GM12891 (cell line): ENCODE measurements around the gene FUT8.
"Not testable (repeated sequence)": the region's sequence is repeated elsewhere in the genome, so short reads cannot be mapped to it uniquely, and the experiment has no call there.

ENCODE experiments used
- DNase-seq: peaks from one replicate; pipeline ENCODE4 v3.0.0; 2011; ENCODE audit warnings: low spot score; ENCODE audit not compliant: insufficient read length
- FAIRE-seq: peaks from 2 replicates; lab custom pipeline; 2011; peaks lifted over from hg19 to GRCh38; lab: Jason Lieb, UNC
- PAX5 ChIP-seq: IDR thresholded peaks from 2 replicates; pipeline ENCODE4 v1.6.1; 2011; ENCODE audit warnings: low read length, moderate library complexity, mild to moderate bottlenecking; ENCODE audit not compliant: insufficient read depth, severe bottlenecking
- POLR2A ChIP-seq: IDR thresholded peaks from 2 replicates; pipeline ENCODE4 v1.6.1; 2011; ENCODE audit warnings: low read depth, low read length, control low read depth
- POLR2AphosphoS5 ChIP-seq: IDR thresholded peaks from 2 replicates; pipeline ENCODE4 v1.6.1; 2011; ENCODE audit warnings: low read depth, low read length, control low read depth
- POU2F2 ChIP-seq: IDR thresholded peaks from 2 replicates; pipeline ENCODE4 v1.6.1; 2011; ENCODE audit warnings: low read depth, mild to moderate bottlenecking, control low read depth, low read length, moderate library complexity
- SPI1 ChIP-seq: IDR thresholded peaks from 2 replicates; pipeline ENCODE4 v1.6.1; 2011; ENCODE audit warnings: low read depth, low read length, control low read depth
- TAF1 ChIP-seq: IDR thresholded peaks from 2 replicates; pipeline ENCODE4 v1.6.1; 2011; ENCODE audit warnings: low read depth, low read length, control low read depth

FUT8 gene

GRCh38 chr14:65413739-65414045 lies 1.2 kb downstream of the FUT8 start:
- no peak for DNase-seq
- TF ChIP-seq POU2F2 (no peak), PAX5 (no peak), POLR2AphosphoS5 (0 out of 2 replicates have a peak, but pooled peaks have one; percentile 2)
- FAIRE-seq, result no peak

- no peak for TF ChIP-seq POU2F2
- TF ChIP-seq TAF1, result no peak
- TF ChIP-seq POLR2AphosphoS5, result no peak
- TF ChIP-seq SPI1, result no peak
- no peak for TF ChIP-seq POLR2A
- no peak for TF ChIP-seq PAX5
- DNase-seq, result no peak
- FAIRE-seq, result no peak
Measured at GRCh38 chr14:65414961-65415589, 2.5 kb downstream of the FUT8 start.

- DNase-seq, result no peak
- TF ChIP-seq POU2F2 (no peak), PAX5 (no peak), SPI1 (no peak), TAF1 (no peak), POLR2A (no peak), POLR2AphosphoS5 (no peak)
- FAIRE-seq, result no peak
Measured at GRCh38 chr14:65415613-65416012, 3.1 kb downstream of the FUT8 start.

DNA sequence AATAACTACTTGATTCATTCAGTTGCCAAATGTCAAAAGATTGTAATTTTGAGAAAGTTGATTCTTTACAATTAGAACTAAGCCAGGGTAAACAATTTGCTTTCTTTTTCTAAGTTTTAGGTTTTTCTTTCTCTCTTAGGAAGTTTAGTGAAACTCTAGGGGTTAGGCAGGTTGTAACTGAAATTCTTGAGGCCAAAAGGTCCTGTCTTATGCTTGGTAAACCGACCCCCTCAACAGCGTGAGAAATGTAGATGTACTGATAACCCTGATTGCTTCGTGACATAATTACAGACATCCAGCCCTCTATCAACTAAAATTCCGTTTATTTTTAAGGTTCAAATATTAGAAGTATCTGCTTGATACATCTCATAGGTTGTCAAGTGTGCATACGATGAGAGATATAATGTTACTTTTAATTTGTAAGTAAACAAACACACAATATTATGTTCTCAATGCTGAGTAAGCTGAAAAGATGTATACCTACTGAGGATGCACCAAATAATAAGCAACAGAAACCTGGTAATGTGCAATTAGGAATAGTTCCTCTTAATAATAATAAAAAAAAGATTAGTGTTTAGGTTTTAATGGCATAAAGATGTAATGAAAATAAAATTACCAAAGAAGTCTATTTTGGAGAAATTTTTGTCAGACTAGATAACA lies 7.2 kb downstream of the FUT8 start:
- peak; percentile 20 for FAIRE-seq
- DNase-seq, result no peak
- no peak for TF ChIP-seq POU2F2
- no peak for TF ChIP-seq POLR2AphosphoS5
- no peak for TF ChIP-seq POLR2A
- TF ChIP-seq PAX5, result no peak
- no peak for TF ChIP-seq TAF1
- no peak for TF ChIP-seq SPI1

DNA sequence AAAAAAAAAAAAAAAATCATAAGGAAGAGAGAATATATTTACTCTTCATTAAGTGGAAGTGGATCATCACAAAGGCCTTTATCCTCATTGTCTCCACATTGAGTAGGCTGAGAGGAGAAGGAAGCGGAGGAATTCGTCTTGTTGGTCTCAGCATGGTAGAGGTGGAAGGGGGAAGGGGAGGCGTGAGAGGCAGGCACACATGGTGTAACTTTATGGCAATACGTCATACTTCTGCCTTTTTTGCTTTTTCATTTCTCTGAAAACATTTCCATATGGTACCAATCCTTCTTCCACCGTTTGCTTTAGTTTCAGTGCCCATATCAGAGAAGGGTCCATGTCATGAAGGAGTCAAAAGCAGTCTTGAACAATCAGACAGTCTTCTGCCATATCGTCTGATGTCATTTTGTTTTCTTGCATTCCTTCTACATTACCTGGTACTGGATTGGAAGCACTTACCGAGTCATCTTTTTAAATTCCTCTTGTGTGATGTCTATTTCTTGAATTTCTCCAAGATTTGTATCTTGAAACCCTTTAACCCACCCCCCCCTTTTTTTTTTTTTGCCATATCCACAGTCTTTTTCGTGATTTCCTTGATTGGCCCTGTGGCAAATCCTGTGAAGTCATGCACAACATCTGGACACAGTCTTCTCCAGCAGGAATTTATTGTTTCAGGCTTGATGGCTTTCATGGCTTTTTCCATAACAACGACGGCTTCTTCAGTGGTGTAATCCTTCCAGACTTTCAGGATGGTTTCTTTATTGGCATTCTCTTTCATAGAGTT lies 8.9 kb downstream of the FUT8 start:
- TF ChIP-seq POLR2AphosphoS5 (no peak), POLR2A (no peak), POU2F2 (no peak), PAX5 (no peak), TAF1 (no peak), SPI1 (no peak)
- DNase-seq (no peak), FAIRE-seq (peak; percentile 26)

- FAIRE-seq (no peak), DNase-seq (no peak)
- no peak for TF ChIP-seq TAF1
- no peak for TF ChIP-seq POLR2AphosphoS5
- TF ChIP-seq PAX5, result no peak
- TF ChIP-seq SPI1, result no peak
- no peak for TF ChIP-seq POU2F2
- TF ChIP-seq POLR2A, result no peak
Measured at GRCh38 chr14:65422088-65422834, 9.7 kb downstream of the FUT8 start.

DNA sequence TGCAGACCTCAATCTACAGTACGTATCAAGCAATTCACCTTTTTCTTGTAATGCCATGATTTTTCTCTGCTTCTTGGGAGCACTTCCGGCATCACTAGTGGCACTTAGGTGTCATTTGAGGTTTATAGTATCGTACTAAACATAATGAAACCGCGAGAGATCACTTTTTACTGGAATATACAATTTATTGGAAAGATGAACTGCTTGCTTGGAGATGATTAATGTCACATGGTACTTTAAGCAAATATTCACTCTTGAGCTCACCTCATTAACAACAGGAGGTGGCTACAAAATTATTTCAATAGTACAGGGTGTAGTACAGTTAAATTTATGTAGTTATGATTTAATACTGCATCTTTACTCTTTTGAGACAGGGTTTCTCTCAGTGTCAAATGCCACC lies 11.5 kb downstream of the FUT8 start:
- FAIRE-seq (no peak), DNase-seq (no peak)
- no peak for TF ChIP-seq POLR2AphosphoS5
- no peak for TF ChIP-seq SPI1
- no peak for TF ChIP-seq PAX5
- no peak for TF ChIP-seq POU2F2

DNA sequence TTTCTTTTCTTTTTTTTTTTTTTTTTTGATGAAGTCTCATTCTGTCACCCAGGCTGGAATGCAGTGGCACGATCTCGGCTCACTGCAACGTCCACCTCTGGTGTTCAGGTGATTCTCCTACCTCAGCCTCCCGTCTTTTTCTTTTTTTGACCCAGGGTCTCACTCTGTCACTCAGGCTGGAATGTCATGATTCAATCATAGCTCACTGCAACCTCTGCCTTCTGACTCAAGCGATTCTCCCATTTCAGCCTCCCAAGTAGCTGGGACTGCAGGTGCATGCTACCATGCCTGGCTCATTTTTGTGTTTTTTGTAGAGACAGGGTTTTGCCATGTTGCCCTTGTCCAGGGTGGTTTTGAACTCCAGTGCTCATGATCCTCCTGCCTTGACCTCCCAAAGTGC lies 12.0 kb downstream of the FUT8 start:
- TF ChIP-seq POLR2AphosphoS5 (no peak), SPI1 (no peak), POLR2A (no peak), TAF1 (no peak), PAX5 (no peak), POU2F2 (no peak)
- FAIRE-seq (no peak), DNase-seq (no peak)

- no peak for DNase-seq
- TF ChIP-seq PAX5 (no peak), SPI1 (no peak), POU2F2 (no peak), POLR2AphosphoS5 (no peak), POLR2A (no peak)
- peak; percentile 69 for FAIRE-seq
Measured at GRCh38 chr14:65425885-65426284, 13.4 kb downstream of the FUT8 start.

DNA sequence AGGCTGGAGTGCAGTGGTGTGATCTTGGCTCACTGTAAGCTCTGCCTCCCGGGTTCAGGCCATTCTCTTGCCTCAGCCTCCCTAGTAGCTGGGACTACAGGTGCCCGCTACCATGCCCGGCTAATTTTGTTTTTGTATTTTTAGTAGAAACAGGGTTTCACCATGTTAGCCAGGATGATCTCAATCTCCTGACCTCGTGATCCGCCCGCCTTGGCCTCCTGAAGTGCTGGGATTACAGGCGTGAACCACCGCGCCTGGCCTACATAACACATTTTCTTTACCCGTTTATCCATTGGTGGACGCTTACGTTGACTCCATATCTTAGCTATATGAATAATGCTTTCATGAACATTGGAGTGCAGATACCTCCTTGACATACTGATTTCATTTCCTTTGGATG lies 14.4 kb downstream of the FUT8 start:
- DNase-seq, result not testable (repeated sequence)

More for the DNA sequence above, 14.4 kb downstream of the FUT8 start:
- FAIRE-seq, result not testable (repeated sequence)
